IPS-18c (cell line): ENCODE data around the gene USP3.

Source experiments
- H3K4me3 ChIP-seq: 2 replicates; pipeline ENCODE4 v1.7.0; 2013; ENCODE audit warnings: low read depth, mild to moderate bottlenecking, low read length, moderate library complexity; ENCODE audit not compliant: insufficient read depth
- H3K9me3 ChIP-seq: one replicate; pipeline ENCODE4 v1.6.1; 2013; ENCODE audit warnings: mild to moderate bottlenecking, low read length, moderate library complexity; ENCODE audit not compliant: control insufficient read depth, insufficient read depth

Gene USP3

GRCh38 chr15:63628123-63628822, 123.9 kb downstream of the USP3 start:
- Histone ChIP-seq H3K4me3 (no peak overlapping the region), H3K9me3 (no peaks in the 10 kb centered on the region)

DNA sequence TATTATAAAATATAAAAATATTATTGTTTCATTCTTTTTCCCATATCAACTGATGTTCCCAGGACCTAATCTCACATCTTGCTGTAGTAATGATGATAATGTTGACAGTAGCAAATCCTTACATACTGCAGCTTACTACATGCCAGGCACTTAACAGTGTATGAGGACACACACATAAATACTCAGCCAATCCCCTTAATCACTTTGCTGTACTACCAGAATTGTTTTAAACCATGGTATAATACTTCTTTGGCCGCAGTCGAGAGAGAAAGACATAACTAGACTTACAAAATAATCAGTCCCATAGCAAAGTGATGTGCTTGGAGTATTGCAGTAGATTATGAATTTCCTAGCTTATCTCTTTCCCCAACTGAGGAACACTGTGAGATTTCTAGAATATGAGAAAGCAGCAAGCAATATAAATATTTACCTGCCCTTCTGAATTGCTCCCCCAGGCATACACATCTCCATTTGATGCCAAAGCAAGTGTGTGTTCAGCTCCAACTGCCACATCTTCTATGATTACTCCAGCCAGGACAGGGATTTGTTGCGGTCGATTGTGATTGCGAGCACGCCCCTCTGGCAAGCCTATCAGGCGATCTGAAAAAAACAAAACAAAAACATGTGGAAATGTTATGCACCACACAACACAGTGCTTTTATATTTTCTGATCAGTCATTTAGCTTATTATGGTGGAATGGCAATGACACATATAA, 125.8 kb downstream of the USP3 start:
- Histone ChIP-seq H3K4me3 (no peak overlapping the region), H3K9me3 (no peaks in the 10 kb centered on the region)

- Histone ChIP-seq H3K9me3 (no peaks in the 10 kb centered on the region), H3K4me3 (no peak overlapping the region)
Measured at GRCh38 chr15:63633312-63633711, 128.9 kb downstream of the USP3 start.

GRCh38 chr15:63634154-63634553, 129.8 kb downstream of the USP3 start:
- no peaks in the 10 kb centered on the region for H3K9me3 ChIP-seq
- no peak overlapping the region for H3K4me3 ChIP-seq

DNA sequence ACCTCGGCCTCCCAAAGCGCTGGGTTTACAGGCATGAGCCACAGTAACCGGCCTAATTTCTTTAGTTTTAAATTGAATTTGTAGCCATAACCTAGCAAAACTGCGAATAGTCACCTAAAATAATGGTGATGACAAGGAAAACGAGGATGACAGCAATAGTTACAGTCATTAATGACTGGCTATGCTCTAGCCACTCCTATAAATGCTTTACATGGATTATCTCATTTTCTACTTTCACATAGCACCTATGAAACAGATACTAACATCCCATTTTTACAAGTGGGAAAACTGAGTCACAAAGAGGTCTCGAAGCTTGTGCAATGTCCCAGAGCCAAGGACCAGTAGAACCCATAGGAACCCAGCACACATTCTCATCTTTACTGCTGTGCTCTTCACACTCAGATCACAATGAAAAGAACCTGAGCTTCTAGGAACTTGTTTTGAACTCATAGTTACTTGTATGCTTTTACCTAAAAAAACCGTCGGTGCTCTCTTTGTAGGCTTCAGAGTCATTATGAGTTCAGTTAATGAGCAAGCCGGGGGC, 132.2 kb downstream of the USP3 start:
- H3K4me3 ChIP-seq, result no peak overlapping the region
- H3K9me3 ChIP-seq, result no peaks in the 10 kb centered on the region

DNA sequence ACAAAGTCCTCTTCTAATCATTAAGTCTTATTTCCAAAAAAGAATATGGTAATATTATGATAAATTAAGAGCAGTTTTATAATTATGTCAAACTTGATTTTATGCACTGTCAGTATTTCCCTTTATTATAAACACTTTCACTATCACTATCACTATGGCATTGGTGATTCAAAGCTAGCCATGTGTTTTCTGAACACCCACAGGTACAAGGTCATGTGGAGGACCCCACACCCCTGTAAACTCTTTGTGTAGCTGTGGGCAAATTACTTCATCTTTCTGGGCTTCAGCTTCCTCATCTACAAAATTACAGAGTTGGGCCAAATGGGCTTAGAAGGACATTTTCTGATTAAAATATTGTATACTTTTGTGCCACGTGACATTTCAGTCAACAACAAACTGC, 134.4 kb downstream of the USP3 start:
- H3K9me3 ChIP-seq, result no peaks in the 10 kb centered on the region
- no peak overlapping the region for H3K4me3 ChIP-seq

DNA sequence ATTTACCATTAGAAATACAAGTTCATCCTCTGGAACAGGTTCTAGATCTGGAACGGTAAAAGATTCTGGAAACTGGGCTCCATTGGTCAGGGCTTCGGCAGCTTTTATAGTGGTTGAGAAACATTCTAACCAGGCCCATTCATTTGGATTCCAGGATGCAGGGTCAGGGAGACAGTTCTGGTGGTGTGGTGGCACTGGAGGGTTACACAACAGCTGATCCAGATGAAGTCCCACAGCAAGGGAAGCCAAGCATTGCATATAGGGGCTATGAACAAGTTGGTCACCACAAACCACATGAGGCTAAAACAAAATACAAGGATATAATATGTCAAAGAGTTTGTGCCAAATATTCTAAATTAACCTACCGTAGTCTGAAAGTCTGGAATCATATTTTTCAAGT, 135.8 kb downstream of the USP3 start:
- Histone ChIP-seq H3K4me3 (no peak overlapping the region), H3K9me3 (no peaks in the 10 kb centered on the region)
